ENCODE measurements around the gene ABCC2. TPM values are rescaled to one million over a fixed set of nuclear protein-coding genes. Genes with fewer than 3 reads are reported as not detected.

Gene ABCC2
- total RNA-seq, 1 donor from 2014 or later: 0.87 TPM

DNA sequence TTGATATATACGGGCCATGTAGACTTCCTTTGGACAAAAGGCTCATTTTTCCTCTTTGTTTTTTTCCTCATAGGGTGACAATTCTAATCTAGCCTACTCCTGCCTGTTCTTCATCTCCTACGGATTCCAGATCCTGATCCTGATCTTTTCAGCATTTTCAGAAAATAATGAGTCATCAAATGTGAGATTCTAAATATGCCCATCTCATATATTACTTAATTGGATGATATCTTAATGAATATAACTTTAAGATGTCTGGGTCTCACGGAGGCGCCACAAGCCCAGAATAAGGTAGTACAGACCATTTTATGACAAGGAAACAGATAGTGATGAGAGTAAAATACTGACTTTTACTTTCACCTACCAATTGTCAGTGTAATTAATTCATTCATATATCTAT, 11.4 kb downstream of the ABCC2 start:
- DNase-seq (ENCODE audit: low spot score in 2 of 2, unreplicated experiment in 2 of 2): no peak
- TF ChIP-seq, protein P1, sequence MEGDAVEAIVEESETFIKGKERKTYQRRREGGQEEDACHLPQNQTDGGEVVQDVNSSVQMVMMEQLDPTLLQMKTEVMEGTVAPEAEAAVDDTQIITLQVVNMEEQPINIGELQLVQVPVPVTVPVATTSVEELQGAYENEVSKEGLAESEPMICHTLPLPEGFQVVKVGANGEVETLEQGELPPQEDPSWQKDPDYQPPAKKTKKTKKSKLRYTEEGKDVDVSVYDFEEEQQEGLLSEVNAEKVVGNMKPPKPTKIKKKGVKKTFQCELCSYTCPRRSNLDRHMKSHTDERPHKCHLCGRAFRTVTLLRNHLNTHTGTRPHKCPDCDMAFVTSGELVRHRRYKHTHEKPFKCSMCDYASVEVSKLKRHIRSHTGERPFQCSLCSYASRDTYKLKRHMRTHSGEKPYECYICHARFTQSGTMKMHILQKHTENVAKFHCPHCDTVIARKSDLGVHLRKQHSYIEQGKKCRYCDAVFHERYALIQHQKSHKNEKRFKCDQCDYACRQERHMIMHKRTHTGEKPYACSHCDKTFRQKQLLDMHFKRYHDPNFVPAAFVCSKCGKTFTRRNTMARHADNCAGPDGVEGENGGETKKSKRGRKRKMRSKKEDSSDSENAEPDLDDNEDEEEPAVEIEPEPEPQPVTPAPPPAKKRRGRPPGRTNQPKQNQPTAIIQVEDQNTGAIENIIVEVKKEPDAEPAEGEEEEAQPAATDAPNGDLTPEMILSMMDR (IDR thresholded peaks at IDR 0.05; ENCODE audit: unreplicated experiment): no peak
- H3K27me3 Mint-ChIP-seq (ENCODE audit: low read depth): no peaks in the 10 kb centered on the region
- H3K36me3 Mint-ChIP-seq: no peaks in the 10 kb centered on the region
- no peak overlapping the region for H3K4me3 Mint-ChIP-seq
- H3K27ac Mint-ChIP-seq: no peak overlapping the region
- H3K4me1 Mint-ChIP-seq: no peaks in the 10 kb centered on the region
- H3K9me3 Mint-ChIP-seq: no peaks in the 10 kb centered on the region

DNA sequence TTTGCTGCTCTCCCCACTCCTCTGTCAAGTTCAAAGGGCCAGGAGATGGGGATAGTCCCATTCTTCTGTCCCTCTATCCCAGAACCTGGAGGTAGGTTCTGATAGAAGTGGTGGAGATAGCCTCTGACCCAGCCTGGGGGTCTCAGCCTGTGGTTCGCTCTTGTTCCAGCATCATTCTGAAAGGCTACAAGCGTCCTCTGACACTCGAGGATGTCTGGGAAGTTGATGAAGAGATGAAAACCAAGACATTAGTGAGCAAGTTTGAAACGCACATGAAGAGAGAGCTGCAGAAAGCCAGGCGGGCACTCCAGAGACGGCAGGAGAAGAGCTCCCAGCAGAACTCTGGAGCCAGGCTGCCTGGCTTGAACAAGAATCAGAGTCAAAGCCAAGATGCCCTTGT, 14.5 kb downstream of the ABCC2 start:
- no peak overlapping the region for H3K27ac Mint-ChIP-seq
- no peaks in the 10 kb centered on the region for H3K36me3 Mint-ChIP-seq
- TF ChIP-seq, protein P1 (IDR thresholded peaks at IDR 0.05; ENCODE audit: unreplicated experiment): no peak
- no peak for DNase-seq (ENCODE audit: low spot score in 2 of 2, unreplicated experiment in 2 of 2)
- H3K4me1 Mint-ChIP-seq: no peaks in the 10 kb centered on the region
- H3K27me3 Mint-ChIP-seq (ENCODE audit: low read depth): no peaks in the 10 kb centered on the region
- H3K9me3 Mint-ChIP-seq: no peaks in the 10 kb centered on the region
- no peak overlapping the region for H3K4me3 Mint-ChIP-seq

DNA sequence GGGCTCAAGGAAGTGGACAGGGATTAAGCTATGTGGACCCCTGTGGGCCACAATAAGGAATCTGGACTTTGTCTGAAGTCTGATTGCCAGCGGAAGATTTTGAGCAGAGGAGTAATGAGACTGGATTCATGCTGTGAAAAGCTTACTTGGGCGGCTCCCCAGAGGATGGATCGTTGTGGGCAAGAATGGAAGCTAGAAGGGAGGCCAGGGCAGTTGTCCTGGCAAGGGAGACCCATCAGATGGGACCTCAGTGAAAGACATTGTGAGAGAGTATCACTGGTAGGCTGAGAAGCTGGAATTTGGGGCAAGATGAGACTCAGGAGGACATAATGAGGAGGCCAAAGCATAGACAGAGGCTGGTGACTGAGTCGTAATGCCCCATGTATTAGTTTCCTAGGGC, 15.6 kb downstream of the ABCC2 start:
- H3K9me3 Mint-ChIP-seq: no peaks in the 10 kb centered on the region
- no peaks in the 10 kb centered on the region for H3K27me3 Mint-ChIP-seq (ENCODE audit: low read depth)
- H3K27ac Mint-ChIP-seq: no peak overlapping the region
- TF ChIP-seq, protein P1 (IDR thresholded peaks at IDR 0.05; ENCODE audit: unreplicated experiment): no peak
- DNase-seq (ENCODE audit: low spot score in 2 of 2, unreplicated experiment in 2 of 2): no peak
- no peak overlapping the region for H3K4me3 Mint-ChIP-seq
- H3K36me3 Mint-ChIP-seq: no peaks in the 10 kb centered on the region
- H3K4me1 Mint-ChIP-seq: no peaks in the 10 kb centered on the region

DNA sequence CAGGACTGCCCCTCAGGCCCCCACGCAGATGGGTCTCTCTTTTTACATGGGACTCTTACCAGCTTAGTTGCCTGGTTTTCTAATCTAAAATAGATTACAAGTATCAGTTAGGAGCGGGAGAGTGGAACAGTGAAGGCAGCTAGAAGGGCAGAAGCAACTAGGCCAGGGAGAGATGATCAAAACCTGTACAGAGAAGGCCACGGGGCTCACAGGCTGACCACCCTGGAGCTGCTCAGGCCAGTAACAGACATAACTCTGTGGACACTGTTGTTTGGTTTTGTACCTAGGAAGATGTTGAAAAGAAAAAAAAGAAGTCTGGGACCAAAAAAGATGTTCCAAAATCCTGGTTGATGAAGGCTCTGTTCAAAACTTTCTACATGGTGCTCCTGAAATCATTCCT, 16.5 kb downstream of the ABCC2 start:
- H3K4me1 Mint-ChIP-seq: no peaks in the 10 kb centered on the region
- no peaks in the 10 kb centered on the region for H3K36me3 Mint-ChIP-seq
- no peak overlapping the region for H3K27ac Mint-ChIP-seq
- no peak overlapping the region for H3K4me3 Mint-ChIP-seq
- TF ChIP-seq, protein P1 (IDR thresholded peaks at IDR 0.05; ENCODE audit: unreplicated experiment): no peak
- no peak for DNase-seq (ENCODE audit: low spot score in 2 of 2, unreplicated experiment in 2 of 2)
- H3K9me3 Mint-ChIP-seq: no peaks in the 10 kb centered on the region
- peaks cover 3% of the 10 kb centered on the region for H3K27me3 Mint-ChIP-seq (ENCODE audit: low read depth)

DNA sequence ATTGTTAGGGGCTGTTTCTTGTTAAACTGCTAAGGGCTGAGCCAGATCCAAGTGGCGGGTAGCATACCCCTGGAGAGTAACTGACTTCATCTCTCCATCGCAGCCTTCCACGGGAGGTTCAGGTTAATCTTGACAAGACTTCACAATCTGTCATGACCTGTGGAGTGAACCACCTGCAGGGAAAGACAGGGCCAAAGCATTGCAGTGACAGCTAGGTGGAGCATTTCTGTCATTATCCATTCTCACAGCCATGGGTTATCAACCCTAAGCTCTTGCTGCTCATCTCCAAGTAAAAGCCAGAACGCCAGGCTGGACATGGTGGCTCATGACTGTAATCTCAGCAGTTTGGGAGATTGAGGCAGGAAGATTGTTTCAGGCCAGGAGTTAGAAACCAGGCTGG, 17.2 kb downstream of the ABCC2 start:
- Mint-ChIP-seq H3K9me3 (no peaks in the 10 kb centered on the region), H3K4me1 (no peaks in the 10 kb centered on the region), H3K36me3 (no peaks in the 10 kb centered on the region), H3K27me3 (ENCODE audit: low read depth) (peaks cover 3% of the 10 kb centered on the region), H3K27ac (no peak overlapping the region), H3K4me3 (no peak overlapping the region)
- TF ChIP-seq, protein P1 (IDR thresholded peaks at IDR 0.05; ENCODE audit: unreplicated experiment): no peak
- no peak for DNase-seq (ENCODE audit: low spot score in 2 of 2, unreplicated experiment in 2 of 2)

DNA sequence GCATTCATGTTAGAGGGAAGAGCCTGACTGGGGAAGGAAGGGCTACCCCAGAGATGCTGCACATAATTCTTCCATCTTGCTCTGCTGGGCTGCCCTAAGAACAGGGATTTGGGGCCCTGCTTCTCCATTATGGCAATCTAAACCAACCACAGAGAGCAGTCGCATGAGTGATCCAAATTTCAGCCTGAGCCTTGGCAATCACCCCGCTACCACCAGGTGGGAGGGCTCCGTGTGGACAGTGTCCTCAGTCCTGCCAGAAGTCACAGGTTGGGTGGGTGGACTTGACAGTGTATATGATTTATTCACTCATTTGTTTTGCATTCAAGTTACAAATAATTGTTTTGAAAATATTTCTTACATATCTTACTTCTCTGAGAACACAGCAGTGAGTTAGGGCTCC, 22.0 kb downstream of the ABCC2 start:
- no peaks in the 10 kb centered on the region for H3K36me3 Mint-ChIP-seq
- peaks cover 3% of the 10 kb centered on the region for H3K27me3 Mint-ChIP-seq (ENCODE audit: low read depth)
- no peak overlapping the region for H3K4me3 Mint-ChIP-seq
- no peaks in the 10 kb centered on the region for H3K4me1 Mint-ChIP-seq
- no peaks in the 10 kb centered on the region for H3K9me3 Mint-ChIP-seq
- TF ChIP-seq, protein P1 (IDR thresholded peaks at IDR 0.05; ENCODE audit: unreplicated experiment): no peak
- DNase-seq (ENCODE audit: low spot score in 2 of 2, unreplicated experiment in 2 of 2): no peak
- no peak overlapping the region for H3K27ac Mint-ChIP-seq

Measured in mesothelial cell of epicardium (in vitro differentiated cells).